ENCODE data around the gene TSR3.

Gene TSR3

GRCh38 chr16:1308036-1308976 is 43.4 kb downstream of the TSR3 start:
- DNase-seq, result no peak

GRCh38 chr16:1306334-1306733 is 45.3 kb downstream of the TSR3 start:
- no peak for DNase-seq

- DNase-seq, result no peak
These were observed 45.9 kb downstream of the TSR3 start for GRCh38 chr16:1305823-1306222.

GRCh38 chr16:1301562-1301961 is 50.1 kb downstream of the TSR3 start:
- DNase-seq, result no peak

GRCh38 chr16:1300664-1301476 is 50.8 kb downstream of the TSR3 start:
- peak; percentile 69 for DNase-seq

- no peak for DNase-seq
These were observed 51.8 kb downstream of the TSR3 start for GRCh38 chr16:1299868-1300203.
